ENCODE data around the gene RANGAP1. TPM values are rescaled to one million over a fixed set of nuclear protein-coding genes. Genes with fewer than 3 reads are reported as not detected.

The RANGAP1 gene
- polyA plus RNA-seq, 1 donor (not counting 4 experiments of a cell fraction or from before 2014, with no cell fraction given): 85.9 TPM

DNA sequence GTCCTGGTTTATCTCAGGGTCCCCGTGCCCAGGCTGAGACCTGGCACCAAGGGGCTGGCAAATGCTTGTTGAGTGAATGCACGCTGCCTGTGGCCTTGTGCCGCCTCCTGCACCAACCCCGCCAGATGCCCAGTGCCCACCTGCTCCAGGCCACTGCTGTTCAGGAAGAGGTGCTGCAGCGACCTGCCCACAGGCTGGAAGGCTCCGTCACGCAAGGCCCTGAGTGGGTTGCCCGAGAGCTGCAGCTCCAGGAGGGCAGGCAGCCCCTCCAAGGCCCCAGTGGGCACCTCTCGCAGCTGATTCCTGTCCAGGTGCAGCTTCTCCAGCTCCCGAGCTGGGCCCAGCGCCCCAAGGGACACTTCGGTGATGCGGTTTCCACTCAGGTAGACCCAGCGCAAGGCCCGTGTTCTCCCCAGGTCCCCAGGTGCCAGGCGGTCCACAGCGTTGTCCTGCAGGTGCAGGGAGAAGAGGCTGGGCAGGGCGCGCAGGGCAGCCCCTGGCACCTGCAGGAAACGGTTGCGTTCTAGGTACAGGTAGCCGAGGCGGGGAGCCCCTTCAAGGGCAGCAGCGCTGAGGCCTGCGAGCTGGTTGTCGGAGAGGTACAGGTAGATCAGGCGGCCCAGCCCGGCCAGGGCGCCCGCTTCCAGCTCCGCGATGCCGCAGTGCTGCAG, 48.8 kb downstream of the RANGAP1 start:
- dilution Hi-C loops (cut with MboI; ENCODE audit: extremely low pct_ligation_motif_present, low sequenced_read_pairs): no loop called here
- H3K27me3 ChIP-seq (ENCODE audit: control insufficient read depth, extremely low read depth, insufficient read depth, low read length): no peaks in the 10 kb centered on the region
- FAIRE-seq: no peak
- peak overlapping the region; percentile 50 for H3K9ac ChIP-seq (ENCODE audit: control insufficient read depth, extremely low read depth, insufficient read depth, low read length)
- no peaks in the 10 kb centered on the region for H3K79me2 ChIP-seq (ENCODE audit: control insufficient read depth, insufficient read depth, low read length)
- H3K4me1 ChIP-seq (ENCODE audit: control insufficient read depth, extremely low read depth, insufficient read depth, low read length): peaks cover 16% of the 10 kb centered on the region
- no peaks in the 10 kb centered on the region for H4K20me1 ChIP-seq (ENCODE audit: control insufficient read depth, extremely low read depth, insufficient read depth, low read length)
- H3K4me3 ChIP-seq (ENCODE audit: control insufficient read depth in 2 of 3, extremely low read depth in 1 of 3, insufficient read depth in 2 of 3, low read depth in 1 of 3, low read length in 3 of 3): peak overlapping the region in 1 of 3 experiments; percentile 43
- H3K4me2 ChIP-seq (ENCODE audit: control insufficient read depth, extremely low read depth, insufficient read depth, low read depth, low read length): peak overlapping the region; percentile 73
- TF ChIP-seq, protein P1, sequence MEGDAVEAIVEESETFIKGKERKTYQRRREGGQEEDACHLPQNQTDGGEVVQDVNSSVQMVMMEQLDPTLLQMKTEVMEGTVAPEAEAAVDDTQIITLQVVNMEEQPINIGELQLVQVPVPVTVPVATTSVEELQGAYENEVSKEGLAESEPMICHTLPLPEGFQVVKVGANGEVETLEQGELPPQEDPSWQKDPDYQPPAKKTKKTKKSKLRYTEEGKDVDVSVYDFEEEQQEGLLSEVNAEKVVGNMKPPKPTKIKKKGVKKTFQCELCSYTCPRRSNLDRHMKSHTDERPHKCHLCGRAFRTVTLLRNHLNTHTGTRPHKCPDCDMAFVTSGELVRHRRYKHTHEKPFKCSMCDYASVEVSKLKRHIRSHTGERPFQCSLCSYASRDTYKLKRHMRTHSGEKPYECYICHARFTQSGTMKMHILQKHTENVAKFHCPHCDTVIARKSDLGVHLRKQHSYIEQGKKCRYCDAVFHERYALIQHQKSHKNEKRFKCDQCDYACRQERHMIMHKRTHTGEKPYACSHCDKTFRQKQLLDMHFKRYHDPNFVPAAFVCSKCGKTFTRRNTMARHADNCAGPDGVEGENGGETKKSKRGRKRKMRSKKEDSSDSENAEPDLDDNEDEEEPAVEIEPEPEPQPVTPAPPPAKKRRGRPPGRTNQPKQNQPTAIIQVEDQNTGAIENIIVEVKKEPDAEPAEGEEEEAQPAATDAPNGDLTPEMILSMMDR (optimal IDR thresholded peaks at IDR 0.05 in 1 of 3, IDR thresholded peaks at IDR 0.05 in 1 of 3, conservative IDR thresholded peaks at IDR 0.05 in 1 of 3; ENCODE audit: extremely low read depth in 1 of 3, insufficient read depth in 2 of 3, low read length in 3 of 3): no peak
- TF ChIP-seq EZH2 (IDR thresholded peaks at IDR 0.05; ENCODE audit: low read length): no peak
- H3K36me3 ChIP-seq (ENCODE audit: control insufficient read depth in 2 of 2, extremely low read depth in 1 of 2, insufficient read depth in 2 of 2, low read length in 2 of 2): no peaks in the 10 kb centered on the region
- H3K9me3 ChIP-seq (ENCODE audit: control insufficient read depth, low read depth, low read length): no peaks in the 10 kb centered on the region
- peak overlapping the region; percentile 30 for H2AFZ ChIP-seq (ENCODE audit: control insufficient read depth, low read length)
- DNase-seq (ENCODE audit: low read depth, low spot score): no peak
- no peak overlapping the region for H3K27ac ChIP-seq (ENCODE audit: control insufficient read depth, insufficient read depth, low read length)
- no peaks in the 10 kb centered on the region for H3K9me1 ChIP-seq (ENCODE audit: control insufficient read depth, extremely low read depth, insufficient read depth, low read length)

DNA sequence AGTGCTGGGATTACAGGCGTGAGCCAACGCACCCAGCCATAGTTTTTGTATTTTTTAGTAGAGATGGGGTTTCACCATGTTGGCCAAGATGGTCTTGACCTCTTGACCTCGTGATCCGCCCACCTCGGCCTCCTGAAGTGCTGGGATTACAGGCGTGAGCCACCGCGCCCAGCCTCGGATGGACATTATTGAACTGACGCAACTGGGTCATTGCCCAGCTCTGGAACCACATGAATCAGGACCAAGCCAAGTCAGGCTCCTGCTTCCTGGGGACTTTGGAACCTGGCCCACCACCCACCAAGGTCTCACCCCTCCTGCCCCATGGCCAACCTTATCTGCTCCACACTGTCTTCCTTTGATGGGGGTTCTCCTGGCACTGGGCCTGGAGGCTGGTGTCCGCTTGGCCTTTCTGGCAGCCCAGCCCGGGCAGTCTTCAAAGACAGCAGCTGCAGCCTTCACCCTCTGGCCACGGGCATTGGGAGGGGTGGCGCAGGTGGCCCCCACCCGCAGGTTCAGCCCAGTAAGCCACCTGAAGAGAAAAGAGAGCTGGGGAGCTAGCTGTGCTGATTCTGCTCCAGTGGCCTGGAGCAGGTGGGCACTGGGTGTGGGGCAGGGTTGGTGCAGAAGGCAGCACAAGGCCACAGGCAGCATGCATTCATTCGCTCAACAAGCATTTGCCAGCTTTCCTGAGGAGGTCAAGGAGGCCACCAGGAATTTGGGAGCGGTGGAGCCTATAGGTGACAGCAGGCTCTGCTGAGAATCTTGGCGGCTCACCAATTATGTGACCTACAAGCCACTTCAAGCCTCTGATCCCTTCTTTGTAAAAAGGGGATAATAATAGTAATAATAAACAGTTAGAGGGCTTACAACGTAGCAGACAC, 50.9 kb downstream of the RANGAP1 start:
- Histone ChIP-seq H4K20me1 (ENCODE audit: control insufficient read depth, extremely low read depth, insufficient read depth, low read length) (no peaks in the 10 kb centered on the region), H3K4me1 (ENCODE audit: control insufficient read depth, extremely low read depth, insufficient read depth, low read length) (peaks cover 18% of the 10 kb centered on the region), H3K9me3 (ENCODE audit: control insufficient read depth, low read depth, low read length) (no peaks in the 10 kb centered on the region), H3K9me1 (ENCODE audit: control insufficient read depth, extremely low read depth, insufficient read depth, low read length) (no peaks in the 10 kb centered on the region), H3K27me3 (ENCODE audit: control insufficient read depth, extremely low read depth, insufficient read depth, low read length) (no peaks in the 10 kb centered on the region), H3K4me2 (ENCODE audit: control insufficient read depth, extremely low read depth, insufficient read depth, low read depth, low read length) (no peak overlapping the region), H3K27ac (ENCODE audit: control insufficient read depth, insufficient read depth, low read length) (no peak overlapping the region), H3K79me2 (ENCODE audit: control insufficient read depth, insufficient read depth, low read length) (no peaks in the 10 kb centered on the region), H3K36me3 (ENCODE audit: control insufficient read depth in 2 of 2, extremely low read depth in 1 of 2, insufficient read depth in 2 of 2, low read length in 2 of 2) (peaks cover 7 to 10% of the 10 kb centered on the region in 2 experiments), H3K9ac (ENCODE audit: control insufficient read depth, extremely low read depth, insufficient read depth, low read length) (no peak overlapping the region), H2AFZ (ENCODE audit: control insufficient read depth, low read length) (no peak overlapping the region), H3K4me3 (ENCODE audit: control insufficient read depth in 2 of 3, extremely low read depth in 1 of 3, insufficient read depth in 2 of 3, low read depth in 1 of 3, low read length in 3 of 3) (no peak overlapping the region)
- FAIRE-seq: no peak
- TF ChIP-seq EZH2 (IDR thresholded peaks at IDR 0.05; ENCODE audit: low read length): no peak
- TF ChIP-seq, protein P1 (optimal IDR thresholded peaks at IDR 0.05 in 1 of 3, IDR thresholded peaks at IDR 0.05 in 1 of 3, conservative IDR thresholded peaks at IDR 0.05 in 1 of 3; ENCODE audit: extremely low read depth in 1 of 3, insufficient read depth in 2 of 3, low read length in 3 of 3): no peak
- DNase-seq (ENCODE audit: low read depth, low spot score): no peak
- dilution Hi-C loops (cut with MboI; ENCODE audit: extremely low pct_ligation_motif_present, low sequenced_read_pairs): no loop called here
